Measurements from ENCODE around the gene RBFA.
A peak's percentile ranks its signal among the peaks of the same experiment; 100 is the strongest.

Gene RBFA

GRCh38 chr18:80070825-80071224 is 36.6 kb downstream of the RBFA start:
- no peak for TF ChIP-seq CTCF (conservative IDR thresholded peaks at IDR 0.05; ENCODE audit: low read depth, low read length)
- DNase-seq (ENCODE audit: low read depth), result no peak
- no peak overlapping the region for H3K4me3 ChIP-seq (ENCODE audit: low read depth, low read length)

GRCh38 chr18:80074183-80074582 is 39.9 kb downstream of the RBFA start:
- DNase-seq (ENCODE audit: low read depth), result no peak
- no peak overlapping the region for H3K4me3 ChIP-seq (ENCODE audit: low read depth, low read length)
- no peak for TF ChIP-seq CTCF (conservative IDR thresholded peaks at IDR 0.05; ENCODE audit: low read depth, low read length)

GRCh38 chr18:80074697-80075096 is 40.5 kb downstream of the RBFA start:
- DNase-seq (ENCODE audit: low read depth), result peak; percentile 19
- H3K4me3 ChIP-seq (ENCODE audit: low read depth, low read length), result no peak overlapping the region
- TF ChIP-seq CTCF (conservative IDR thresholded peaks at IDR 0.05; ENCODE audit: low read depth, low read length), result no peak

- DNase-seq (ENCODE audit: low read depth), result no peak
- no peak for TF ChIP-seq CTCF (conservative IDR thresholded peaks at IDR 0.05; ENCODE audit: low read depth, low read length)
Observed at GRCh38 chr18:80075940-80076339, 41.7 kb downstream of the RBFA start.

GRCh38 chr18:80076379-80076778 is 42.1 kb downstream of the RBFA start:
- DNase-seq (ENCODE audit: low read depth), result no peak
- TF ChIP-seq CTCF (conservative IDR thresholded peaks at IDR 0.05; ENCODE audit: low read depth, low read length), result no peak
- H3K4me3 ChIP-seq (ENCODE audit: low read depth, low read length), result no peak overlapping the region

More at GRCh38 chr18:80075940-80076339, 41.7 kb downstream of the RBFA start:
- no peak overlapping the region for H3K4me3 ChIP-seq (ENCODE audit: low read depth, low read length)

GRCh38 chr18:80077873-80078272 is 43.6 kb downstream of the RBFA start:
- TF ChIP-seq CTCF (conservative IDR thresholded peaks at IDR 0.05; ENCODE audit: low read depth, low read length), result no peak
- no peak for DNase-seq (ENCODE audit: low read depth)
- H3K4me3 ChIP-seq (ENCODE audit: low read depth, low read length), result no peak overlapping the region

Measured in choroid plexus epithelial cell (primary cell).